HepG2 (cell line): ENCODE data around the gene RMRP. TPM values are rescaled to one million over a fixed set of nuclear protein-coding genes. Genes with fewer than 3 reads are reported as not detected.

Experiments used
- ATAC-seq: fragments of 200-7000 bp; cut with Tn5 transposase; 3 replicates; pipeline ENCODE4 v1.9.1; 2020; ENCODE audit warnings: mild to moderate bottlenecking, moderate library complexity
- BruUV-seq: library from RNA; stranded (reverse); fragments of 400-500 nt; replicated peaks from 2 replicates; lab custom pipeline; 2021; lab: Mats Ljungman, UMichigan
- CTCF ChIA-PET: fragments of 300-600 bp; formaldehyde crosslinking; extraction: SDS; loops from one replicate; lab custom pipeline; 2021; ENCODE audit warnings: low total read pairs, inconsistent platforms, low intra/inter-chr PET ratio; lab: Yijun Ruan, JAX
- POLR2A ChIA-PET: fragments of 350-600 bp; sonication (Branson Sonifier 250); formaldehyde crosslinking; loops from one replicate; lab custom pipeline; 2020; ENCODE audit warnings: antibody characterized with exemption, inconsistent platforms; lab: Yijun Ruan, JAX
- DNase-seq: peaks from one replicate; pipeline ENCODE4 v3.0.0-alpha.2; 2015; ENCODE audit warnings: low spot score
- FAIRE-seq: peaks from 3 replicates; lab custom pipeline; 2011; peaks lifted over from hg19 to GRCh38; lab: Jason Lieb, UNC
- H2AFZ ChIP-seq: one replicate; pipeline ENCODE4 v1.6.1; 2011; ENCODE audit warnings: low read length, inconsistent platforms
- H3K27ac ChIP-seq: fragments of 300-600 bp; 3 replicates; pipeline ENCODE4 v1.8.0; 2011; ENCODE audit warnings: mixed run types, mild to moderate bottlenecking, mixed read lengths, low read length, inconsistent platforms; ENCODE audit not compliant: insufficient read depth; ENCODE audit errors: extremely low read length
- H3K27me3 ChIP-seq, 2 experiments: fragments of 200-600 bp in 1 of 2; 2 replicates in 1 of 2; 3 replicates in 1 of 2; pipeline versions ENCODE4 v1.6.0 to v1.8.0; 2011; ENCODE audit warnings: low read length in 2 of 2, mild to moderate bottlenecking in 2 of 2, moderate library complexity in 2 of 2, inconsistent platforms in 1 of 2; ENCODE audit not compliant: insufficient read depth in 2 of 2, control insufficient read depth in 1 of 2
- H3K36me3 ChIP-seq, 2 experiments: fragments of 200-600 bp in 1 of 2; replicated peaks in 1 of 2; 2 replicates in 1 of 2; 3 replicates in 1 of 2; pipeline versions ENCODE4 v1.5.1 to v1.8.0; 2011; ENCODE audit warnings: low read length in 2 of 2, inconsistent platforms in 1 of 2; ENCODE audit not compliant: insufficient read depth in 2 of 2, control insufficient read depth in 1 of 2
- H3K4me1 ChIP-seq: 2 replicates; pipeline ENCODE4 v1.5.1; 2012; ENCODE audit warnings: low read length, inconsistent platforms; ENCODE audit not compliant: insufficient read depth
- H3K4me2 ChIP-seq: 2 replicates; pipeline ENCODE4 v1.6.0; 2011; ENCODE audit warnings: low read depth, low read length, inconsistent platforms
- H3K4me3 ChIP-seq, 3 experiments: fragments of 200-600 bp in 1 of 3; sonication (generic), shearing (Covaris generic) in 1 of 3; replicated peaks in 1 of 3; 2 replicates each; pipeline ENCODE4 v1.5.1; 2011 to 2016; ENCODE audit warnings: low read length in 3 of 3, inconsistent platforms in 2 of 3, low read depth in 2 of 3, mild to moderate bottlenecking in 2 of 3, control low read depth in 1 of 3, mixed read lengths in 1 of 3; ENCODE audit not compliant: insufficient read depth in 1 of 3
- H3K79me2 ChIP-seq: one replicate; pipeline ENCODE4 v1.6.1; 2011; ENCODE audit warnings: low read length, inconsistent platforms; ENCODE audit not compliant: insufficient read depth
- H3K9ac ChIP-seq: 2 replicates; pipeline ENCODE4 v1.6.0; 2011; ENCODE audit warnings: mild to moderate bottlenecking, low read depth, low read length, inconsistent platforms; ENCODE audit not compliant: insufficient read depth
- H3K9me3 ChIP-seq: 2 replicates; pipeline ENCODE4 v1.5.1; 2012; ENCODE audit warnings: mild to moderate bottlenecking, low read length
- H4K20me1 ChIP-seq: 2 replicates; pipeline ENCODE4 v1.6.0; 2011; ENCODE audit warnings: inconsistent platforms, mild to moderate bottlenecking, low read length, moderate library complexity; ENCODE audit not compliant: insufficient read depth
- ATF7-NPFF ChIP-seq: sonication (generic); formaldehyde crosslinking; IDR thresholded peaks from 2 replicates; pipeline ENCODE4 v1.8.1; 2023; ENCODE audit warnings: mild to moderate bottlenecking, low read depth, missing genetic modification reagents, moderate library complexity
- FOXK1 ChIP-seq: sonication (generic); formaldehyde crosslinking; IDR thresholded peaks from 2 replicates; pipeline ENCODE4 v1.4.0; 2020; ENCODE audit warnings: low read depth, missing genetic modification reagents, borderline replicate concordance
- JUNB ChIP-seq: sonication (generic); formaldehyde crosslinking; IDR thresholded peaks from 2 replicates; pipeline ENCODE4 v1.8.0; 2022; ENCODE audit warnings: missing genetic modification reagents, mild to moderate bottlenecking, borderline replicate concordance
- NFE2L1 ChIP-seq: sonication (generic); formaldehyde crosslinking; IDR thresholded peaks from 2 replicates; pipeline ENCODE4 v1.4.0; 2020; ENCODE audit warnings: missing genetic modification reagents, mild to moderate bottlenecking, borderline replicate concordance
- PATZ1 ChIP-seq: sonication (generic); formaldehyde crosslinking; IDR thresholded peaks from 2 replicates; pipeline ENCODE4 v1.4.0; 2020; ENCODE audit warnings: missing genetic modification reagents
- ZBTB25 ChIP-seq: IDR thresholded peaks from 2 replicates; pipeline ENCODE4 v1.6.1; 2018; ENCODE audit warnings: missing genetic modification reagents
- ZBTB39 ChIP-seq: sonication (generic); formaldehyde crosslinking; IDR thresholded peaks from 2 replicates; pipeline ENCODE4 v1.5.0; 2020; ENCODE audit warnings: missing genetic modification reagents
- ZFY ChIP-seq: sonication (generic); formaldehyde crosslinking; IDR thresholded peaks from 2 replicates; pipeline ENCODE4 v1.4.0; 2020; ENCODE audit warnings: missing genetic modification reagents
- ZNF30 ChIP-seq: sonication (generic); formaldehyde crosslinking; IDR thresholded peaks from 2 replicates; pipeline ENCODE4 v1.5.0; 2020; ENCODE audit warnings: mild to moderate bottlenecking, missing genetic modification reagents
- WGBS: methylation state at CpG from one replicate; pipeline ENCODE4 v1.1.6; 2017; ENCODE audit warnings: low lambda C conversion rate; 5-methylcytosine and 5-hydroxymethylcytosine counted together
- in situ Hi-C: cut with HindIII; loops from 2 replicates; pipeline ENCODE4 v1.10.0; 2017; ENCODE audit warnings: low pct_unique_long_range_greater_than_20kb; ENCODE audit not compliant: extremely low pct_ligation_motif_present
- intact Hi-C: fragments of 100-400 bp; cut with micrococcal nuclease; formaldehyde crosslinking; loops from one replicate; pipeline ENCODE4 v1.10.0; 2022; ENCODE audit not compliant: unreplicated experiment
- polyA plus RNA-seq, 8 experiments: library from polyadenylated mRNA; depleted of rRNA in 3 of 8; stranded (reverse) in 7 of 8; unstranded in 1 of 8; fragments of >200 nt; fragmentation: Illumina TruSeq in 4 of 8; extraction: Trizol in 4 of 8; gene quantifications; 2 replicates each; pipeline versions ENCODE4 v1.2.1 to v1.2.3, GENCODE V29; 2011 to 2016; ENCODE audit warnings: low read depth in 4 of 8, missing spikeins in 1 of 8, mixed read lengths in 1 of 8; ENCODE audit not compliant: insufficient read depth in 1 of 8
- total RNA-seq, 5 experiments: library from RNA; depleted of rRNA; stranded (reverse); fragments of >200 nt; fragmentation: Illumina TruSeq; extraction: Trizol; gene quantifications; 2 replicates each; pipeline ENCODE4 v1.2.3, GENCODE V29; 2016; ENCODE audit warnings: low read depth in 1 of 5

The RMRP gene
- total and polyA plus RNA-seq, 2 of the 13 experiments (the other 11 are each of a cell fraction or from before 2014, with no cell fraction given): 51.4 to 4,025 TPM

GRCh38 chr9:35700031-35700430 lies 42.2 kb upstream of the RMRP start (continued):
- no peak for TF ChIP-seq ZBTB25 (CRISPR knock-in tag)

- Histone ChIP-seq H3K27me3 (no peaks in the 10 kb centered on the region), H3K9ac (no peak overlapping the region), H3K36me3 (peaks cover 31 to 63% of the 10 kb centered on the region in 2 experiments), H3K9me3 (no peaks in the 10 kb centered on the region), H3K4me3 (no peak overlapping the region), H3K79me2 (no peaks in the 10 kb centered on the region), H3K4me1 (peaks cover 17% of the 10 kb centered on the region), H4K20me1 (no peaks in the 10 kb centered on the region), H3K4me2 (no peak overlapping the region), H2AFZ (no peak overlapping the region), H3K27ac (no peak overlapping the region)
- ChIA-PET POLR2A (interaction anchor here (1.7 kb wide), 1 partner anchor 34 kb away, joined by 5 read pairs; the partner anchor contains the start of genes CREB3 and TLN1), CTCF (no interaction called here)
- in situ Hi-C loops (loop anchor here (5.0 kb wide), 1 partner anchor 36 kb away; no protein-coding TSS in a partner anchor), intact Hi-C loops (loop anchor here (10.0 kb wide), 1 partner anchor 53 kb away; no protein-coding TSS in a partner anchor)
- ATAC-seq: no peak
- TF ChIP-seq PATZ1 (CRISPR knock-in tag) (no peak), JUNB (CRISPR knock-in tag) (no peak), ATF7-NPFF (no peak), FOXK1 (no peak), NFE2L1 (CRISPR knock-in tag) (no peak), ZNF30 (CRISPR knock-in tag) (no peak), ZBTB39 (CRISPR knock-in tag) (no peak), ZFY (CRISPR knock-in tag) (no peak)
- FAIRE-seq: no peak
- BruUV-seq: no TSS peak
- no peak for DNase-seq
- WGBS: no CpG with 5 or more reads among the region's 5 CpGs
These were observed 40.4 kb upstream of the RMRP start for GRCh38 chr9:35698231-35698630.
